ENCODE data around the gene RAMP1. TPM values are rescaled to one million over a fixed set of nuclear protein-coding genes. Genes with fewer than 3 reads are reported as not detected.

Gene RAMP1
- total RNA-seq, 1 experiment from 2014 or later, result 23.4 TPM

DNA sequence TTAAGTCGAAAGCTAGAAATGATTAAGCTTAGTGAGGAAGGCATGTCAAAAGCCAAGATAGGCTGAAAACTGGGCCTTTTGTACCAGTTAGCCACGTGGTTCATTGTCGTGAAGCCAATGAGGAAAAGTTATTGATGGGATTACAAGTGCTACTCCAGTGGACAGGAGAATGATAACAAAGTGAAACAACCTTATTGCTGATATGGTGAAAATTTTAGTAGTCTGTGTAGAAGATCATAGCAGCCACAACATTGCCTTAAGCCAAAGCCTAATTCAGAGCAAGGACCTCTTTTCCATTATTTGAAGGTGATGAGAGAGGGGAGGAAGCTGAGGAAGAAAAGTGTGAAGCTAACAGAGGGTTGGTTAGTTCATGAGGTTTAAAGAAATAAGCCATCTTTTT lies 24.1 kb upstream of the RAMP1 start:
- no peaks in the 10 kb centered on the region for H4K20me1 ChIP-seq (ENCODE audit: insufficient read depth)
- H3K4me1 ChIP-seq (ENCODE audit: control insufficient read depth in 1 of 2, insufficient read depth in 2 of 2, low read length in 2 of 2), result no peaks in the 10 kb centered on the region
- ChIA-PET RAD21 (ENCODE audit: low non-redundant PET in 1 of 2, low total read pairs in 2 of 2, uncharacterized antibody in 2 of 2, unreplicated experiment in 2 of 2) (no interaction called here), POLR2A (no interaction called here), CTCF (no interaction called here)
- ATAC-seq, result no peak
- H3K4me3 ChIP-seq (replicated peaks in 1 of 2; ENCODE audit: low read depth in 1 of 2, low read length in 2 of 2), result no peak overlapping the region
- H3K27me3 ChIP-seq (ENCODE audit: insufficient read depth, low read length), result no peaks in the 10 kb centered on the region
- TF ChIP-seq FOSL1 (IDR thresholded peaks at IDR 0.05; ENCODE audit: low read depth), result no peak
- TF ChIP-seq SIN3A (IDR thresholded peaks at IDR 0.05; ENCODE audit: low read depth), result no peak
- TF ChIP-seq, protein P1, sequence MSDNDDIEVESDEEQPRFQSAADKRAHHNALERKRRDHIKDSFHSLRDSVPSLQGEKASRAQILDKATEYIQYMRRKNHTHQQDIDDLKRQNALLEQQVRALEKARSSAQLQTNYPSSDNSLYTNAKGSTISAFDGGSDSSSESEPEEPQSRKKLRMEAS (IDR thresholded peaks at IDR 0.05), result no peak
- TF ChIP-seq, protein P2, sequence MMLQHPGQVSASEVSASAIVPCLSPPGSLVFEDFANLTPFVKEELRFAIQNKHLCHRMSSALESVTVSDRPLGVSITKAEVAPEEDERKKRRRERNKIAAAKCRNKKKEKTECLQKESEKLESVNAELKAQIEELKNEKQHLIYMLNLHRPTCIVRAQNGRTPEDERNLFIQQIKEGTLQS (IDR thresholded peaks at IDR 0.05), result no peak
- TF ChIP-seq, protein P3, sequence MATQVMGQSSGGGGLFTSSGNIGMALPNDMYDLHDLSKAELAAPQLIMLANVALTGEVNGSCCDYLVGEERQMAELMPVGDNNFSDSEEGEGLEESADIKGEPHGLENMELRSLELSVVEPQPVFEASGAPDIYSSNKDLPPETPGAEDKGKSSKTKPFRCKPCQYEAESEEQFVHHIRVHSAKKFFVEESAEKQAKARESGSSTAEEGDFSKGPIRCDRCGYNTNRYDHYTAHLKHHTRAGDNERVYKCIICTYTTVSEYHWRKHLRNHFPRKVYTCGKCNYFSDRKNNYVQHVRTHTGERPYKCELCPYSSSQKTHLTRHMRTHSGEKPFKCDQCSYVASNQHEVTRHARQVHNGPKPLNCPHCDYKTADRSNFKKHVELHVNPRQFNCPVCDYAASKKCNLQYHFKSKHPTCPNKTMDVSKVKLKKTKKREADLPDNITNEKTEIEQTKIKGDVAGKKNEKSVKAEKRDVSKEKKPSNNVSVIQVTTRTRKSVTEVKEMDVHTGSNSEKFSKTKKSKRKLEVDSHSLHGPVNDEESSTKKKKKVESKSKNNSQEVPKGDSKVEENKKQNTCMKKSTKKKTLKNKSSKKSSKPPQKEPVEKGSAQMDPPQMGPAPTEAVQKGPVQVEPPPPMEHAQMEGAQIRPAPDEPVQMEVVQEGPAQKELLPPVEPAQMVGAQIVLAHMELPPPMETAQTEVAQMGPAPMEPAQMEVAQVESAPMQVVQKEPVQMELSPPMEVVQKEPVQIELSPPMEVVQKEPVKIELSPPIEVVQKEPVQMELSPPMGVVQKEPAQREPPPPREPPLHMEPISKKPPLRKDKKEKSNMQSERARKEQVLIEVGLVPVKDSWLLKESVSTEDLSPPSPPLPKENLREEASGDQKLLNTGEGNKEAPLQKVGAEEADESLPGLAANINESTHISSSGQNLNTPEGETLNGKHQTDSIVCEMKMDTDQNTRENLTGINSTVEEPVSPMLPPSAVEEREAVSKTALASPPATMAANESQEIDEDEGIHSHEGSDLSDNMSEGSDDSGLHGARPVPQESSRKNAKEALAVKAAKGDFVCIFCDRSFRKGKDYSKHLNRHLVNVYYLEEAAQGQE (IDR thresholded peaks at IDR 0.05; ENCODE audit: low read depth), result no peak
- TF ChIP-seq RAD21 (IDR thresholded peaks at IDR 0.05; ENCODE audit: low read depth), result no peak
- TF ChIP-seq POLR2A (IDR thresholded peaks at IDR 0.05; ENCODE audit: borderline replicate concordance, extremely low read depth, insufficient read depth, insufficient read length), result no peak
- no peak for TF ChIP-seq CEBPB (IDR thresholded peaks at IDR 0.05; ENCODE audit: low read depth)
- TF ChIP-seq, protein P4, sequence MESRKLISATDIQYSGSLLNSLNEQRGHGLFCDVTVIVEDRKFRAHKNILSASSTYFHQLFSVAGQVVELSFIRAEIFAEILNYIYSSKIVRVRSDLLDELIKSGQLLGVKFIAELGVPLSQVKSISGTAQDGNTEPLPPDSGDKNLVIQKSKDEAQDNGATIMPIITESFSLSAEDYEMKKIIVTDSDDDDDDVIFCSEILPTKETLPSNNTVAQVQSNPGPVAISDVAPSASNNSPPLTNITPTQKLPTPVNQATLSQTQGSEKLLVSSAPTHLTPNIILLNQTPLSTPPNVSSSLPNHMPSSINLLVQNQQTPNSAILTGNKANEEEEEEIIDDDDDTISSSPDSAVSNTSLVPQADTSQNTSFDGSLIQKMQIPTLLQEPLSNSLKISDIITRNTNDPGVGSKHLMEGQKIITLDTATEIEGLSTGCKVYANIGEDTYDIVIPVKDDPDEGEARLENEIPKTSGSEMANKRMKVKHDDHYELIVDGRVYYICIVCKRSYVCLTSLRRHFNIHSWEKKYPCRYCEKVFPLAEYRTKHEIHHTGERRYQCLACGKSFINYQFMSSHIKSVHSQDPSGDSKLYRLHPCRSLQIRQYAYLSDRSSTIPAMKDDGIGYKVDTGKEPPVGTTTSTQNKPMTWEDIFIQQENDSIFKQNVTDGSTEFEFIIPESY (IDR thresholded peaks at IDR 0.05; ENCODE audit: extremely low read depth, insufficient replicate concordance, low read length), result no peak
- no peak for TF ChIP-seq JUND (IDR thresholded peaks at IDR 0.05)
- TF ChIP-seq ZFX (IDR thresholded peaks at IDR 0.05), result no peak
- TF ChIP-seq, protein P5, sequence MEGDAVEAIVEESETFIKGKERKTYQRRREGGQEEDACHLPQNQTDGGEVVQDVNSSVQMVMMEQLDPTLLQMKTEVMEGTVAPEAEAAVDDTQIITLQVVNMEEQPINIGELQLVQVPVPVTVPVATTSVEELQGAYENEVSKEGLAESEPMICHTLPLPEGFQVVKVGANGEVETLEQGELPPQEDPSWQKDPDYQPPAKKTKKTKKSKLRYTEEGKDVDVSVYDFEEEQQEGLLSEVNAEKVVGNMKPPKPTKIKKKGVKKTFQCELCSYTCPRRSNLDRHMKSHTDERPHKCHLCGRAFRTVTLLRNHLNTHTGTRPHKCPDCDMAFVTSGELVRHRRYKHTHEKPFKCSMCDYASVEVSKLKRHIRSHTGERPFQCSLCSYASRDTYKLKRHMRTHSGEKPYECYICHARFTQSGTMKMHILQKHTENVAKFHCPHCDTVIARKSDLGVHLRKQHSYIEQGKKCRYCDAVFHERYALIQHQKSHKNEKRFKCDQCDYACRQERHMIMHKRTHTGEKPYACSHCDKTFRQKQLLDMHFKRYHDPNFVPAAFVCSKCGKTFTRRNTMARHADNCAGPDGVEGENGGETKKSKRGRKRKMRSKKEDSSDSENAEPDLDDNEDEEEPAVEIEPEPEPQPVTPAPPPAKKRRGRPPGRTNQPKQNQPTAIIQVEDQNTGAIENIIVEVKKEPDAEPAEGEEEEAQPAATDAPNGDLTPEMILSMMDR (IDR thresholded peaks at IDR 0.05 in 2 of 3, conservative IDR thresholded peaks at IDR 0.05 in 1 of 3; ENCODE audit: borderline replicate concordance in 1 of 3, insufficient read depth in 1 of 3, low read depth in 2 of 3, low read length in 2 of 3), result no peak
- TF ChIP-seq YY1 (IDR thresholded peaks at IDR 0.05; ENCODE audit: extremely low read depth, insufficient replicate concordance, low read depth, low read length), result no peak
- no peaks in the 10 kb centered on the region for H3K9me3 ChIP-seq (ENCODE audit: control insufficient read depth in 1 of 2, insufficient read depth in 1 of 2, low read depth in 1 of 2, low read length in 2 of 2)
- no peaks in the 10 kb centered on the region for H3K36me3 ChIP-seq (ENCODE audit: control insufficient read depth in 1 of 2, insufficient read depth in 2 of 2, low read length in 2 of 2)
- no peak overlapping the region for H2AFZ ChIP-seq (ENCODE audit: low read depth, low read length, poor library complexity, severe bottlenecking)
- H3K4me2 ChIP-seq (ENCODE audit: low read length), result no peak overlapping the region
- no peaks in the 10 kb centered on the region for H3K9me2 ChIP-seq (ENCODE audit: insufficient read depth)
- H3K79me2 ChIP-seq (ENCODE audit: insufficient read depth, low read length), result no peaks in the 10 kb centered on the region
- no peak overlapping the region for H3K9ac ChIP-seq (ENCODE audit: low read length)
- DNase-seq (ENCODE audit: low read depth, low spot score), result no peak
- intact Hi-C loops (cut with micrococcal nuclease), result no loop called here
- H3K27ac ChIP-seq (ENCODE audit: low read depth, low read length), result no peak overlapping the region
- BruUV-seq (replicated peaks), result no TSS peak
